CD14-positive monocyte (primary cell): ENCODE measurements around the gene C1QTNF5. TPM values are rescaled to one million over a fixed set of nuclear protein-coding genes. Genes with fewer than 3 reads are reported as not detected.

ENCODE experiments used
- DNase-seq, 3 donors: peaks; one replicate each; pipeline ENCODE4 v3.0.0-alpha.2; 2011 to 2022
- H2AFZ ChIP-seq: 2 replicates; pipeline ENCODE4 v1.6.0; 2012; ENCODE audit warnings: mild to moderate bottlenecking, low read depth, low read length, inconsistent platforms; ENCODE audit not compliant: insufficient read depth, poor library complexity, severe bottlenecking
- H3K27ac ChIP-seq, 2 donors: 1 replicate in 1 of 2; 2 replicates in 1 of 2; pipeline ENCODE4 v1.5.1; 2012 to 2013; ENCODE audit warnings: low read length in 2 of 2, control low read depth in 1 of 2, inconsistent platforms in 1 of 2, low read depth in 1 of 2, mild to moderate bottlenecking in 1 of 2
- H3K27me3 ChIP-seq, 2 donors: one replicate each; pipeline versions ENCODE4 v1.6.0 to v1.6.1; 2011 to 2013; ENCODE audit warnings: low read length in 2 of 2; ENCODE audit not compliant: control insufficient read depth in 2 of 2, insufficient read depth in 2 of 2
- H3K36me3 ChIP-seq, 2 donors: replicated peaks in 1 of 2; 1 replicate in 1 of 2; 2 replicates in 1 of 2; pipeline versions ENCODE4 v1.5.1 to v1.6.1; 2012 to 2013; ENCODE audit warnings: low read length in 2 of 2, control low read depth in 1 of 2, inconsistent platforms in 1 of 2, mild to moderate bottlenecking in 1 of 2; ENCODE audit not compliant: insufficient read depth in 2 of 2, control insufficient read depth in 1 of 2
- H3K4me1 ChIP-seq, 2 donors: 1 replicate in 1 of 2; 2 replicates in 1 of 2; pipeline versions ENCODE4 v1.5.1 to v1.6.1; 2012 to 2013; ENCODE audit warnings: low read length in 2 of 2, control low read depth in 1 of 2, inconsistent platforms in 1 of 2, mild to moderate bottlenecking in 1 of 2, moderate library complexity in 1 of 2; ENCODE audit not compliant: insufficient read depth in 2 of 2, control insufficient read depth in 1 of 2
- H3K4me2 ChIP-seq: replicated peaks from 2 replicates; pipeline ENCODE3; 2012; ENCODE audit warnings: low read length, moderate library complexity, mild to moderate bottlenecking; ENCODE audit not compliant: poor library complexity, severe bottlenecking; ENCODE audit errors: extremely low read depth
- H3K4me3 ChIP-seq, 3 experiments: fragments of 200-600 bp in 1 of 3; sonication (generic) in 1 of 3; replicated peaks in 1 of 3; 1 replicate in 2 of 3; 2 replicates in 1 of 3; pipeline ENCODE4 v1.5.1; 2011 to 2013; ENCODE audit warnings: low read length in 3 of 3, mild to moderate bottlenecking in 3 of 3, control low read depth in 2 of 3, low read depth in 2 of 3, inconsistent platforms in 1 of 3, moderate library complexity in 1 of 3
- H3K79me2 ChIP-seq: 2 replicates; pipeline ENCODE4 v1.6.0; 2012; ENCODE audit warnings: mild to moderate bottlenecking, control low read depth, inconsistent platforms, low read length, moderate library complexity; ENCODE audit not compliant: insufficient read depth
- H3K9ac ChIP-seq: 2 replicates; pipeline ENCODE4 v1.6.0; 2017; ENCODE audit warnings: low read length, mild to moderate bottlenecking; ENCODE audit not compliant: insufficient read depth, poor library complexity, severe bottlenecking
- H3K9me3 ChIP-seq, 2 donors: replicated peaks in 1 of 2; 1 replicate in 1 of 2; 2 replicates in 1 of 2; pipeline versions ENCODE4 v1.5.1 to v1.6.1; 2012 to 2013; ENCODE audit warnings: low read length in 2 of 2, control low read depth in 1 of 2; ENCODE audit not compliant: control insufficient read depth in 1 of 2, insufficient read depth in 1 of 2
- H4K20me1 ChIP-seq: 2 replicates; pipeline ENCODE4 v1.6.0; 2012; ENCODE audit warnings: mild to moderate bottlenecking, low read length, control low read depth, moderate library complexity; ENCODE audit not compliant: insufficient read depth
- H3K27ac Mint-ChIP-seq, 7 donors: one replicate each; pipeline ENCODE4 v1.8.0; 2020; ENCODE audit warnings: mild to moderate bottlenecking in 7 of 7, mixed read lengths in 7 of 7, moderate library complexity in 6 of 7, inconsistent platforms in 2 of 7
- H3K27me3 Mint-ChIP-seq, 3 donors: one replicate each; pipeline ENCODE4 v1.8.0; 2021 to 2022; ENCODE audit warnings: low read depth in 3 of 3, mild to moderate bottlenecking in 3 of 3, mixed read lengths in 3 of 3, moderate library complexity in 3 of 3, inconsistent platforms in 1 of 3
- H3K36me3 Mint-ChIP-seq, 2 donors: one replicate each; pipeline ENCODE4 v1.8.0; 2020; ENCODE audit warnings: mixed read lengths in 2 of 2, inconsistent platforms in 1 of 2, mild to moderate bottlenecking in 1 of 2
- H3K4me1 Mint-ChIP-seq: one replicate; pipeline ENCODE4 v1.8.0; 2020; ENCODE audit warnings: mild to moderate bottlenecking, mixed read lengths
- H3K4me3 Mint-ChIP-seq, 2 donors: one replicate each; pipeline ENCODE4 v1.8.0; 2020; ENCODE audit warnings: mild to moderate bottlenecking in 2 of 2, mixed read lengths in 2 of 2, moderate library complexity in 1 of 2
- H3K9me3 Mint-ChIP-seq, 7 donors: one replicate each; pipeline ENCODE4 v1.8.0; 2020 to 2022; ENCODE audit warnings: mixed read lengths in 7 of 7, mild to moderate bottlenecking in 6 of 7, moderate library complexity in 6 of 7, inconsistent platforms in 2 of 7
- CTCF ChIP-seq: fragments of 200-600 bp; IDR thresholded peaks from one replicate; pipeline ENCODE4 v1.8.0; 2022; ENCODE audit warnings: antibody characterized with exemption, mild to moderate bottlenecking
- WGBS: methylation state at CpG from one replicate; pipeline ENCODE4 v1.1.5; 2013; ENCODE audit warnings: missing lambda C conversion rate; ENCODE audit not compliant: insufficient coverage; 5-methylcytosine and 5-hydroxymethylcytosine counted together
- intact Hi-C, 2 donors: fragments of 100-400 bp; cut with micrococcal nuclease; formaldehyde crosslinking; loops; one replicate each; pipeline versions ENCODE4 v1.15.0 to v1.15.1; 2023
- polyA plus RNA-seq, 3 donors: library from polyadenylated mRNA; depleted of rRNA in 1 of 3; unstranded in 2 of 3; stranded (reverse) in 1 of 3; fragments of 300-500 nt in 2 of 3; fragments of >200 nt in 1 of 3; fragmentation: Illumina TruSeq in 2 of 3; gene quantifications; 1 replicate in 2 of 3; 2 replicates in 1 of 3; pipeline ENCODE4 v1.2.3, GENCODE V29; 2012 to 2021

C1QTNF5 gene
- polyA plus RNA-seq, 3 donors, result not detected

GRCh38 chr11:119377112-119377901 lies 36.6 kb upstream of the C1QTNF5 start:
- Histone ChIP-seq H3K9me3 (no peaks in the 10 kb centered on the region), H2AFZ (no peak overlapping the region), H3K79me2 (no peaks in the 10 kb centered on the region), H3K36me3 (no peaks in the 10 kb centered on the region), H3K4me1 (peaks cover 16% of the 10 kb centered on the region in 2 donors), H3K4me2 (no peak overlapping the region), H4K20me1 (no peaks in the 10 kb centered on the region), H3K9ac (no peak overlapping the region), H3K27me3 (peaks cover 0 to 14% of the 10 kb centered on the region in 2 donors), H3K27ac (no peak overlapping the region), H3K4me3 (no peak overlapping the region)
- Mint-ChIP-seq H3K27ac (peak overlapping the region in 1 of 7 donors; percentile 46), H3K27me3 (peaks cover 12 to 24% (median 16%) of the 10 kb centered on the region in 3 donors), H3K4me1 (no peaks in the 10 kb centered on the region), H3K36me3 (no peaks in the 10 kb centered on the region), H3K4me3 (no peak overlapping the region), H3K9me3 (peaks cover 0 to 3% (median 0%) of the 10 kb centered on the region in 7 donors)
- WGBS, result 60% methylated on average over 5 of the region's 12 CpGs
- TF ChIP-seq CTCF, result no peak
- intact Hi-C loops, result no loop called here
- peak in 1 of 3 donors; percentile 5 for DNase-seq

- peak in 1 of 3 donors; percentile 1 for DNase-seq
- H3K27ac Mint-ChIP-seq, result no peak overlapping the region
- no peak overlapping the region for H3K9ac ChIP-seq
- TF ChIP-seq CTCF, result no peak
- no peak overlapping the region for H3K4me2 ChIP-seq
- H3K9me3 ChIP-seq, result no peaks in the 10 kb centered on the region
- H3K4me3 Mint-ChIP-seq, result no peak overlapping the region
- intact Hi-C loops, result no loop called here
- H3K27ac ChIP-seq, result no peak overlapping the region
- peaks cover 6 to 7% of the 10 kb centered on the region in 2 donors for H3K4me1 ChIP-seq
- no peaks in the 10 kb centered on the region for H3K4me1 Mint-ChIP-seq
- no peaks in the 10 kb centered on the region for H3K36me3 ChIP-seq
- H4K20me1 ChIP-seq, result no peaks in the 10 kb centered on the region
- H3K79me2 ChIP-seq, result no peaks in the 10 kb centered on the region
- H3K27me3 ChIP-seq, result peaks cover 0 to 11% of the 10 kb centered on the region in 2 donors
- no peak overlapping the region for H3K4me3 ChIP-seq
- peaks cover 12 to 22% (median 12%) of the 10 kb centered on the region in 3 donors for H3K27me3 Mint-ChIP-seq
- 95% methylated on average over 11 of the region's 11 CpGs for WGBS
- H3K36me3 Mint-ChIP-seq, result no peaks in the 10 kb centered on the region
- no peak overlapping the region for H2AFZ ChIP-seq
- peaks cover 0 to 2% (median 0%) of the 10 kb centered on the region in 7 donors for H3K9me3 Mint-ChIP-seq
Observed at GRCh38 chr11:119376197-119376847, 35.6 kb upstream of the C1QTNF5 start.
